ENCODE data around the gene BBS4.

DNA sequence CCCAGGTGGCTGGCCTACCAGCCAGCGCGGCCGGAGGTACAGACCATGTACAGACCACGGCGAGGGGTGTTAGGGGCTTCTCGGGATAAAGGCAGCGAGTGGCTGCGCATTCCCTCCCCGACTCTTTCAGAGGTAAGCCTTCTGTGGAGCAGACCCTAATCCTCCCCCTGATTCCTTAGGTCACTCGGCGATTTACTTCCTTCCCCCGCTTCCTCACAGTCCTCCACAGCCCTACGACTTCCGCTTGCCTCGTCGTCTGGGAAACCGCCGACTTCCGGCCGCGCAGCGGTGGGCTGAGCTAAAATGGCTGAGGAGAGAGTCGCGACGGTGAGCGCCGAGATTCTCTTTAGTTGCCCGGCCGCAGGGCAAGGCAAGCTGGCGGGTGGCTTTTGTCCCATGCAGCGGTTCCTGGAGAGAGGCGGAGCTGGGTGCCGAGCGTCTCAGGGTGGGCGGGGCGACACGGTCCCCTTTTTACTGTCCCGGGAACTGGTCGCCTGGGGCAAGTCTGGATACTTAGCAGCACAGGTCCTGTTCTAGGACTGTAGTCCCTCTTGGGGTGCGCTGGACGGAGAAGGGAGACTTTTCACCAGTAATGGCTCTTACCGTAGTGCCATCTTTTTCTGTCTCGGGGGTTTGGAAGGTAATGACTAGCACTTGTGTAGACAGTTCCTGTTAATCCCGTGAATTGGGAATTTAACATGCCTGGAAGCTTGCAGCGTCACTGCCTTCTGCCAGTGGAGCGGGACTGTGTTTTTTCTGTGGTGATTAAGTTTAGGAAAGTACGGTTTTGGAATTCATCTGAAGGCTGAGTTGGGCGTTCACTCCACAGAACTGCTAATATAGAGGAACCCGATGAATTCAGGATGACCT is at the start of gene BBS4, which contains the start of gene HIGD2B:
- no peak for TF ChIP-seq SP1 (IDR thresholded peaks at IDR 0.05)
- no peak for TF ChIP-seq SUZ12 (IDR thresholded peaks at IDR 0.05)
